ENCODE measurements around the gene MTF1.

DNA sequence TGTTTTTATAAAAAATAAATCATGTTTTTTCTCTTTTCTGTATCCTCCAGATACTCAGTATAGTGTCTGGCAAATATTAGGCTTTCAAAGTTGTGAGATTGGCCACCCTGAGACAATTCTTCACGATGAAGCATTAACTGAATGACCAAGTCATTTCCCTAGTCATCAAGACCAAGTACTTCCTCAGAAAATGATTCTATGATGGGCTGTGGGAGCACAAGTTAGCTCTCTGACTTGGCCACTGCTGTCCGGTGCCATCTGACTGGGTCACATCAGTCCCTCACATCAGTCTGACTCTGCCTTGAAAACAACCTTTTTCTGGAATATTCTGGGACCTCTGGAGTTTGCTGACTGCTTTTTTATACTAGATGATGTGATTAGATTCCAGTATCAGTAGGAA, 37.9 kb downstream of the MTF1 start:
- TF ChIP-seq, protein P1, sequence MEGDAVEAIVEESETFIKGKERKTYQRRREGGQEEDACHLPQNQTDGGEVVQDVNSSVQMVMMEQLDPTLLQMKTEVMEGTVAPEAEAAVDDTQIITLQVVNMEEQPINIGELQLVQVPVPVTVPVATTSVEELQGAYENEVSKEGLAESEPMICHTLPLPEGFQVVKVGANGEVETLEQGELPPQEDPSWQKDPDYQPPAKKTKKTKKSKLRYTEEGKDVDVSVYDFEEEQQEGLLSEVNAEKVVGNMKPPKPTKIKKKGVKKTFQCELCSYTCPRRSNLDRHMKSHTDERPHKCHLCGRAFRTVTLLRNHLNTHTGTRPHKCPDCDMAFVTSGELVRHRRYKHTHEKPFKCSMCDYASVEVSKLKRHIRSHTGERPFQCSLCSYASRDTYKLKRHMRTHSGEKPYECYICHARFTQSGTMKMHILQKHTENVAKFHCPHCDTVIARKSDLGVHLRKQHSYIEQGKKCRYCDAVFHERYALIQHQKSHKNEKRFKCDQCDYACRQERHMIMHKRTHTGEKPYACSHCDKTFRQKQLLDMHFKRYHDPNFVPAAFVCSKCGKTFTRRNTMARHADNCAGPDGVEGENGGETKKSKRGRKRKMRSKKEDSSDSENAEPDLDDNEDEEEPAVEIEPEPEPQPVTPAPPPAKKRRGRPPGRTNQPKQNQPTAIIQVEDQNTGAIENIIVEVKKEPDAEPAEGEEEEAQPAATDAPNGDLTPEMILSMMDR (IDR thresholded peaks at IDR 0.05) = no peak
- TF ChIP-seq POLR2A (IDR thresholded peaks at IDR 0.05) (no peak), EP300 (IDR thresholded peaks at IDR 0.05) (no peak)
